SK-N-SH treated with all-trans-retinoic acid at 6 μM for 48 hours (cell line): ENCODE measurements around the gene ASAP2.

Source experiments
- ARNTL ChIP-seq: fragments of 450-650 bp; formaldehyde crosslinking; IDR thresholded peaks from 2 replicates; pipeline ENCODE4 v1.5.0; 2020; ENCODE audit warnings: low read depth, mild to moderate bottlenecking, moderate library complexity, borderline replicate concordance
- CSRNP3 ChIP-seq: fragments of 250-450 bp; sonication (Bioruptor Pico); IDR thresholded peaks from 2 replicates; pipeline ENCODE4 v1.5.1; 2021; ENCODE audit warnings: mild to moderate bottlenecking, moderate library complexity
- PPARA ChIP-seq: fragments of 250-450 bp; sonication (Bioruptor Pico); IDR thresholded peaks from 2 replicates; pipeline ENCODE4 v1.5.0; 2020; ENCODE audit warnings: mild to moderate bottlenecking, borderline replicate concordance

GRCh38 chr2:9374071-9374730 is 167.6 kb downstream of the ASAP2 start:
- TF ChIP-seq PPARA: no peak
- TF ChIP-seq CSRNP3 (CRISPR knock-in tag): no peak
- TF ChIP-seq ARNTL (CRISPR knock-in tag): no peak
